HG03558 (cell line): ENCODE results near the gene USP40.

Source experiments
- ATAC-seq: cut with Tn5 transposase; IDR thresholded peaks from one replicate; pipeline ENCODE4 v1.9.1; 2021; ENCODE audit warnings: moderate number of reproducible peaks; ENCODE audit not compliant: unreplicated experiment; ENCODE audit errors: extremely low read depth

The USP40 gene

DNA sequence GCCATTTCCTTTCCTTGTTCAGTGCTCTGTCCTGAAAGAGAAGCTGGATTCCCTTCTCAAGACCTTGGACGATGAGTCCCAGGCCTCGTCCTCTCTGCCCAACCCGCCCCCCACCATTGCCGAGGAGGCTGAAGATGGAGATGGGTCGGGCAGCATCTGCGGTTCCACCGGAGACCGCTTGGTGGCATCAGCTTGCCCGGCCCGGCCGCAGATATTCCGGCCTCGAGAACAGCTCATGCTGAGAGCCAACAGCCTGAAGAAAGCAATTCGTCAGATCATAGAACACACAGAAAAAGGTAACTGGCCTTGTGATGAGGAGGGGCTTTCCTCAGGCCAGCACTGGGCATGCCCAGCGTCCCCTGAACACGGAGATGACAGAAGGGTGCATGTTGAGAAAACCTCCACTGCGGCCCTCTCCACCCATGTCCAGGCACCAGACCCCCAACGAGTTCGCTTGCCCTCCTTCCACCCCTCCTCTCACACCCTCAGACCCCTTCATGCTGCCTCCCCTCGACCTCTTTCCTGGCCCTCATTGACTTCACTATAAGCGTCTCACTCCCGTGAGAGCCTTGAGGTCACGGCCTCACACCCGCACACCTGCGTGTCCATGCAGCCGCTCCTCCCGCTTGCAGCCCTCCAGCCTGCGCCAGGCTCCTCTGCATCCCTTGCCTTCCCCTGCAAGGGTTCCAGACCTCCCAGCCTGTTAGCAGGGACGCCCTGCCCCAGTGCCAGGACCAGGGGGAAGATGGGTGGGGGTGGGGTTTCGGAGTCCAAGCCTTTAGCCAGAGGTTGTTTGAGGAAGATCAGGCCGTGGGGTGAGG lies 117.3 kb downstream of the USP40 start:
- ATAC-seq = no peak

DNA sequence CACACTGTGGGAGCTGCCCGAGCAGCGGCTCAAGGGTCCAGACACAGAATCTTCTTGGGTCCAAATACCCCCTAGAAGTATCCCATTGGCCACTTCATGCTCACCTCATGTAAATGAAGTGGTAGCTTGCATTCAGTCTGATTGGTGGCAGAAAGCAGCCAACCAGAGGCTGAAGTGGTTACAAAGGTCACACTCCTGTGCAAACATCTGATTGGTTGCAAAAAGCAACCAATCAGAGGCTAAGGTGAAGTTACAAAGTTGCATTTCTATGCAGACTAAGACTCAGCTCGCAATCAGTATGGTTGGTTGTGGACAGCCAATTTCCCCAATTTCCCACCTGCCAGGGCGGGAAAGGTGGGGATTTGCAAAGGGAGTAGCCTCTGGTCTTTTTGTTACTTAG lies 118.0 kb downstream of the USP40 start:
- ATAC-seq = no peak

DNA sequence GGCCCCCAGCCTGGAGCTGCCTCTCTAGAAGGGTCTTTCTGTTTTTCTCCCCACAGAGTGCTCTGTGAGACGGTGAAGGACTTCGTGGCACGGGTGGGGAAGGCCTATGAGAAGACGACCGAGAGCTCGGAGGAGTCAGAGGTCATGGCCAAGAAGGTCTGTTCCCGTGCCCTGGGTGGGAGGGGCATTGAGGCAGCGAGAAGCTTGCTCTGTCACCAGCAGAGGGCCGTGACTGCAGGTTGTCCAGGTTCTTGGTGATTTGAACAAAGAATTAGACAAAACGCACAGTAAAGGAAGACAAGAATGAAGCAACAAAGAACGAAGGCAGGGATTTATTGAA lies 118.4 kb downstream of the USP40 start:
- no peak for ATAC-seq

DNA sequence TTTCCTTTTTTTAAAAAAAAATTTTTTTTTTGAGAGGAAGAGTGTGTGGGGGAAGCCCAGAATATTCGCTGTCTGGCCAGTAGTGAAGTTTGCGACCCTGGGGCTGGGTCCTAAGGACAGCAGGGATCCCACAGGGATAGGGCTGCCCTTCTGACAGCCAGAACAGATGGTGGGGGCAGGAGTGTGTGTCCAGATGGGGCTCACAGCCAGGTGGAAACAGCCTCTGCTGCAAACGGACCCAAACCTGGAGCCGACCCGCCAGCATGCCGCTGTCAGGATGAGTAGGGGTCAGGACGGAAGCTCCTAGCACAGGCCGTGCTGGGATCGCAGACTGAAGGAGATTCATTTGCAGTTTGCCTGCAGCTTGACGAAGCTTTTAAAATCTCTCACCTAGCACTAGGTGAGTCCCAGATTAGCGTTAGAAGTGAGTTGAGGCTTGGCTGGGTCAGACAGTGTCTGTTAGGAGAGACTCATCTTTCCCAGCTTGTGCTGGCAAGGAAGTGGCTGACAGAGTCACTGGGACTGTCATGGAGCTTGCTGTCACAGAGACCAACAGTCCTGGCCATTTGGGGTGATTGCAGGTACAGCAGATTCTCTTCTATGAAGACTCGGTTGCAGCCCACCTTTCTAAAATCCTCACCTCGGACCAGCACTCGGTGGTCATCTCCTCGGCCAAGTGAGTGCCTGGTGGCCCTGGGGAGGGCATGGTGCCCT lies 118.9 kb downstream of the USP40 start:
- ATAC-seq = no peak

DNA sequence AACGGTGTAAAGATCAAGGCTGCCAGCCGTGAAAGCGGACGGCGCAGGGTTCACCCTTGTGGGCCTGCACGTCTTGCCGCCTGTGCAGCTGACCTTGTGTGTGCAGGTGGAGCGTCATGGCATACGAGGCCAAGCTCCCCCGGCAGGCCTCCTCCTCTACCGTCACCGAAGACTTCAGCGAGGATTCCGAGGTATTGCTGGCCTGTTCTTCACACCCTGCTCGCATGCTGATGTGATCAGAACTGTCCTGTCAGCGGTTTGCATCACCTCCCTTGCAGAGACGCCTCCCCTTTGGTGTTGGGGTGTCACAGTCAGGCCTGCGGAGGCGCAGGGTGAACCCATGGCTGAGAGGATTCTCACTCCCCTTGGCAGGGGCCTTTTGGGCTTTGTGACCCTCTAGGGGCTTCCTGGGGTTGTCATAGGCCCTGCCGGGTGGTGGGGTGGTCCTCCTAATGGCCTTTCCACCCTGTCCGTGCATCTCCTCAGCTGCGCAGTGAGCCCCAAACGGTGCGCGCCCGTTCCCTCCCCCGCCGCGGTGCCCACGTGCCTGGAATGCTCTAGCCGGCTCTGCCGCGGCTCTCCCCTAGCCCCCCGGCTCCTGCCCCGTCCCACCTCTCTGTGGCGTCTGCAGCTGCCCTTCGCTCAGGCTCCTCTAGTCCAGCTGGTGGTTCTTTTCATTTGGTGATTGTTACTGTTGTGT lies 119.8 kb downstream of the USP40 start:
- no peak for ATAC-seq

DNA sequence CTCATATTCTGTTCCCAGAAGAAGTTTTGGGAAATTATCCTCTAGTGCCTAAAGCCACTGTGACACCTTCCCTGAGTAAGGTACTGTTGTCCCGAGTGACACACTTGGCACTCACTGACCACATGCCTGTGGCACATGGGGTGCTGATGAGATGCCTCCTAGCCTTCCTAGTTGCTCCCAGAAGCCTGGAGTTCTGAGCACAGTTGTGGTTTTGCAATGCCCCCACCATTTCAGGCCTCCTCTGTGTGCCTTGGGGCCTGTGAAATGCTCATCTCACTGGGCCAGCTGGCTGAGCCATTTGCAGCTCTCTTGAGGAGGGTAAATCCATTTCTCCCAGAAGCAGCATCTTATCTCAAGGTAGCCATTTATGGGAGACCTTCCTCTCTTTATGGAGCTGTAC lies 120.5 kb downstream of the USP40 start:
- no peak for ATAC-seq

DNA sequence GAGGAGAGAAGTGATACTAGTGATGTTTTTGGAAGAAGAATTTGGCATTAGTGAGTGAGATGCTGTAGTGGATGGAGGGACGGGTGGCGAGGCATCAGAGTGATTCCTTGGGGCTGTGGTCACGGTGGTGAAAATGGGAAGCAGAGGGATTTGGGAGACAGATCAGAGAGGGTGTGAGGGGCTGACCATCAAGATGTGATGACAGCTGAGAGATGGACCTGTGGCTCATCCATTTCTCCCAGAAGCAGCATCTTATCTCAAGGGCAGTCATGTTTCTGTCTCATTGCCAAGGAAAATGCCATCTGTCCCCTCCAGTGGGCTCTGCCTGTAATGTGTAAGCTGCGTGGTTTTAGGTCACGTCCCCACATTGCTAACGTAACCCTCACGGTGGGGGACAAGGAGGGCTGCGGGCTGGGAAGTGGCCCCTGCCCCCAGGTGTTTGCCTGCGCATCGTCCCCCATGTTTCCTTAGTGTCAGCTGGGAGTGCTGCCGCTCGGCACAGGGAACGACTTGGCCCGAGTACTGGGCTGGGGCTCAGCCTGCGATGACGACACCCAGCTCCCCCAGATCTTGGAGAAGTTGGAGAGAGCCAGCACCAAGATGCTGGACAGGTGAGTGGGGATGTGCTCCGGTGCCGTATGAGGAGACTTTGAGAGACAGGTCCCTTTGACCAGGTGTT lies 121.3 kb downstream of the USP40 start:
- no peak for ATAC-seq

DNA sequence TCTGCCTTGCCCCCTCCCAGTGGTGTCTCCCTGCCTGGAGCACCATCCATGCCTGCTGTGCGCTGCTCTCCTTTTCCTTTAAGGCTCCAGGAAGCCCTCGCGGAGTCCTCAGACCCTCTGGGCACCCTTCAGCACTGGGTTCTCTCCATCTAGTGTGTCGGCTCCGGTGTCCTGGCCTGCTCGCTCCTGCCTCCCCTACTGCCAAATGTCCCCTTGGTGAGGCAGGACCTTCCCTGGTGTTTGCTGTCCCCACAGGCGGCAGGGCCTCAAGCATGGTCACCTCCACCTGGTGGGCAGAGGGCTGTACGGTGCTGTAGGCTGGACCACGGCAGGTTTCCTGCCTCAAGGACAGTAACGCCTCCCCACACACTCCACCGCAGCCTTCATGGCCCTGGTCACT lies 122.1 kb downstream of the USP40 start:
- no peak for ATAC-seq

DNA sequence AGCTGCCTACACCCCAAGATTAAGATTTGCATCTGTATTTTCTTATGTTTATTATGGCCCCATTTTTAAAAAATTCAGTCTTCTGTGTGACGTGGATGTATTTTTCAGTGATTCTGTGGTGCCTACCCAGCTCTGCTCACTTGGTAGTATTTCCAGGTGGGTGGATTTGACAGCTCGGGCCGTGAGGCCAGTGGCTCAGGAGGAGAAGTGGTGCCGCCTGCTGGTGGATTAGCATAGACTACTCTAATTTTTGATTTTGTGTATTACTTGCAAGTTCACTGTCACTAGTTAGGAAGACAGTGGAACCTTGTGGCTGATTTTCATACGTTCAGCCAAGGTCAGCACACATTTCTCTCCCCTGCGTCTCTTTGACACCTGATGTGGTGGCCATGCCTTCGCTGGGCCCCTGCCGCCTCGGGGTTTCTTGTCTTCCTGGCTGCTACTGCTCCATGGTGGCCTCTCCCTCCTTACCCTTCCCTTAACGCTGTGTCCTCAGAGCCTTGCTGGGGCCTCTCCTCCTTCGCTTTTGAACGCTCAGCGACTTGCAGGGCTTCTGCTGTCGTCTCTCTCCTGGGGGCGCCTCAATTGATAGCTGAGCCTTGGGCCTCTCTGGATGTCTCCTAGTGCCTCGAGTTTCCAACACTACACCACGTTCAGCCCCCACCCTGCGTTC lies 122.9 kb downstream of the USP40 start:
- no peak for ATAC-seq

DNA sequence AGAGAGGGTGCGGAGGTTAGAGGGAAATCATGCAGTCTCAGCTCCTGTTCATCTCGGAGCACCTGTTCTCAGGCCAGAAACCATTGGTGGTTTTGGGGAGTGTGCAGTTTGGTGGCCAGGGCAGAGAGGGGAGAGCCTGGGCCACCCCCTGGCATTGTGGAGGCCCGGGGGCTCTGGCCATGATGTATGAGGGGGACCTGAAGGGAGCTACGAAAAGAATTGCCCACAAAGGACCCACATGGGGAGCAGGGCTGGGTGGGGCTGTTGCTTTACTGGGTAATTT lies 124.6 kb downstream of the USP40 start:
- no peak for ATAC-seq

DNA sequence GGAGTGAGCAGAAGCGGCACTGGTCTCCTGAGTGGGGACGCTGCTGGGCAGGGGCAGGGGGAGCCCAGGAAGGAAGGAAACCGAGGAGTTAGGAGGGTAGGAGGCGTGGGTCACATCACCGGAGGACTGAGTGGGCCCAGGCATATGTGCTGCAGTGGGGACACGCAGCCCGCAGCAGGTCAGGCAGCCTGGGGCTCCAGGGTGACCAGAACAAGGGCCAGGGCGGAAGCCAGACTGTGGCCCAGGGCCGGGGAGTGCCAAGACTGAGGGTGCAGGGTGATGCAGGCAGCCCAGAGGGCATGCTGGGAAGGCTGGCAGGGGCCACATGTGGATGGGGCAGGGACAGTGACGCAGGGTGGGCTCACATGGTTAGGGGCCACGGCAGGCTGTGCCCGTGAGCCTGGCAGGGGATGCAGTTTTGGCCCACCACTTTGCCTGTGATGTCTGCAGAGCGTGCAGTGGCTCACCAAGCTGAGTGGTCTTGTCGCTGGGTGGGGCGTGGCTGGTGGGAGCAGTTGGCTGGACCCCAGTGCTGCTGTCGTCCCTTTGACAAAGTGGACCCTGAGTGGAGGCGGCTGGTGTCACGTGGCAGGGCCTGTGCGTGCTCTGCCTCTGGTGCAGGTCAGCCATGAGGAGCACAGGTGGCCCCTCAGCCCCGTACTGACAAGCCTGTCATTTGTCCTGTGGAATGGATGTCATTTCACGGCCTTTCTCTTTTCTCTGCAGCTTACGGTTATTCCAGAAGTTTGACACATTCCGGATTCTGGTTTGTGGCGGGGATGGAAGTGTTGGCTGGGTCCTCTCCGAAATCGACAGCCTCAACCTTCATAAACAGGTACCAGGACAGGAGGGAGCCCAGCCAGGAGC lies 125.2 kb downstream of the USP40 start:
- no peak for ATAC-seq

DNA sequence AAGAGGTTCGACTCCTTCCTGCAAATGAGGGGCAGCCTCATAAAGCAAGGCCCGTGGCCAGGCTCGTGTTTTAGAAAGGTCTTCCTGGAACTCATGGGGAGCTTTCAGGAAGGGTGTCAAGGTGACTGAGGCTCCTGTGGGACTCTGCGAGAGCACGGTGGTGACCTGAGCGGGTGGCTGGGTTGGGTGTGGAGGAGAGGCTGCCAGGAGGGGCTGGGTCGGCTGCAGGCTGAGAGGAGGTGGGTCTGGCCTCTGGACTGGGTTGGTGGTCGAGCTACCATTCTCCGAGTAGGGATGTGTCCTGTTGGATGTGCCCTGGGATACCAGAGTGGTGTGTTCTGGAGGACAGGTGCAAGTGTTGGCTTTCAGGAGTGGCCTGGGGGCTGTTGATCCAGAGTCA lies 125.9 kb downstream of the USP40 start:
- no peak for ATAC-seq

DNA sequence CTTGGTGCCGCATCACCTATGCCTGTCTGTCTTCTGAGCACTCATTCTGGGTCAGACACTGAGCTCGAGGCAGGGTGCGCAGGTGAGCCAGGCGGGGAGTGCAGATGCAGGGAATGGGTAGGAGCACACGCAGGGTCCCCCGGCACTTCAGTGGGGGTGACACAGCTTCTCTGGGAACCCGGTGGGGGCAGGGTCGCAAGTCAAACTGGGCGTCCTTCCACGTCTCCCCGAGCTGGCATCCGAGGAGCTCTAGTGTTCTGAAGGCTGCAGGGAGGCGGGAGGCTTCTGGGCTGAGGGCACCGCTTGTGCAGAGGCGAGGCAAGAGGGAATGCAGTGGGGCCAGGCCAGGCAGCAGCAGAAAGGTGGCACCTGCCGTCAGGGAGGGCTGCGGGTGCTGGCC lies 126.3 kb downstream of the USP40 start:
- ATAC-seq = no peak

DNA sequence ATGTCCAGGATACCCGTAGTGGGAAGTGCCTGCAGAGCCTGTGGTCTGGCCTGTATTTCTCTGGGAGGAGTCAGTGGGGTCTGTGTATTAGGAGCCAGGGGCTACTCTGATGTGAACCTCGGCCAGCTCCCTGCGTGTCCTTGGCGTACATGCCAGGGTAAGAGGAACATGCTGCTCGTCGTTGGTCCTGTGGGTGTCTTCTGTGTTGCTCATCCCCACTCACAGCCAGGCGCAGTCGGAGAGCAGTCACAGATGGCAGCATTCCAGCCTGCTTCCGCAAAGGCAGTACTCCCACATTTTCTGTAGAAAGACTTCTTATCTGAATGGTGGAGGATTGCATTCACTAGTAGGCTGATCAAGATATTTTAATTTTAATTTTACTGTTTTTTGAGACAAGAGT lies 127.4 kb downstream of the USP40 start:
- no peak for ATAC-seq

DNA sequence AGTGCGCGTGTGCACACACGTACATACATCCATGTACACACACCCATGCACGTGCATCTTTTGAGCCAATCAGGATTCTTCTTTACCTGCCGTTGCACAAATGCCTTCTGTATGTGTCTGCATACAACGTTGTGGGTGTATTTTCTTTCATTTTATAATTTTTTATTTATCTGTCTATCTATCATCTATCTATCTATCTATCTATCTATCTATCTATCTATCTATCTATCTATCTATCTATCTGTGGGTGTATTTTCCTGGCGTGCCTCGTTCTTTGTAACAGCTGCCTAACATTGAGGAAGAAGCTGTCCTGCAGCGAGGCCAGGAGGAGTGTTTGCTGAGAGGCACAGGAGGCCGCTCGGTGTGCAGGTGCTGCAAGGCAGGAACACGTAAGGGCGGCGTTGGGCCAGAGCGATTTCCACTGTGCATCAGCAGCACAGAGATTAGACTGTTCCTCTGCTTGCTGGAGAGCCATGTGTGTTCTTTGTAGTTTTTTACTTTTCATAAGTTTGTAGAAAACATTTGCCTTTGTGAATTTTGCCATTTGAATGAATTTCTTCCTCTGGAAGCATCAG lies 127.9 kb downstream of the USP40 start:
- no peak for ATAC-seq

DNA sequence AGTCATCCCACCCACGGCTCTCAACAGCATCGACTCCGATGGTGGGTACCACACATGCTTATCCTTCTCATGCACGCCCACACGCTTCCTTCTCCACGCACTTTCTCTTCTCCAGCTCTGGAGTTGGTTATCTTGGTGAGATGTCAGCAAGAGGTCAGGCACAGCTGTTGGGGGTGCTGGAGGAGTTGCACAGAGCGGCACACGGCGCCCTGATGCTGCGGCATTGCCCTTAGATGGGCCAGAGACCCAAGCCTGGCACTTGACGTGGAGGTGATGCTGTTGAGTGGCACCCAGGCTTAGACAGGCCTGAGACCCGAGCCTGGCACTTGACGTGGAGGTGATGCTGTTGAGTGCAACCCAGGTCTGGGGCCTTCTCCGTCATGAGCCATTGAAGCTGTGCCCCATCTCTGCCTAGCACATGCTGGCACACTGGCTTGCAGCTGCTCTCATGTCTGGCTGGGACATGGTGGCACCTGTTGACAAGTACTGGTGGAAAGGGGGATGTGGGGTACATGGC lies 129.1 kb downstream of the USP40 start:
- ATAC-seq = no peak

DNA sequence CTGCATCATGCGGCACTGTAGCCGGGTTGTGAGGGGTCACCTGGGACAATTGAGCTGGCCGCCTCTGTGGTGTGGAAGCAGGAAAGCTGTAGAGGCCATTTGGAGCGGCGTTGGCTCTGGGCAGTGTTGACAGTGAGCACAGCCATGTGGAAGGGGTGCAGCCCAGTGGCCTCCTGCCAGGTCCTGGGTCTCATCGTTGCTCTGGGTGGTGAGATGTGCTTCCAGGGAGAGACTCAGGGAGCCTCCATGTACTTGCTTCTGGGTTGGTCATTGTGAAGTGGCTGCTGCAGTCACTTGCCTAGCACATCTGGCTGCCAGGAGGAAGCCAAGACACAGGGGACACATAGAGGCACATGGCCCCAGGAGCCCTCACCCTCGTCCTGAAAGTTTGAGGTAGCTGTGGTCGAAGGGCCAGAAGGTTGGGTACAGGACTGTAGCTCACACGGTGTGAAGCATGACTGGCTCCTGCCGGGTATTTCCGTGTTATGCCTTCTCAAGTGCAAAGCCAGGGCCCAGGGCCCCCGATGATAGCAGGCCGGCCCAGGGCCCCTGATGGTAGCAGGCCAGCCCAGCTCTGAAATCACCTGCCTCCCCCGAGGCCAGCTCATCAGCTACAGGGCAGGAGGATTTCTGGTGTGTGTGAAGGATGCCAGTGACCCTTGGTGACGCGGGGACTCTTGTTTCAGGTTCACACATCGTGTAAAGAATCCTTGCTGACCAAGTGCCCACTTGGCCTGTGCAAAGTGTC lies 129.7 kb downstream of the USP40 start:
- no peak for ATAC-seq

DNA sequence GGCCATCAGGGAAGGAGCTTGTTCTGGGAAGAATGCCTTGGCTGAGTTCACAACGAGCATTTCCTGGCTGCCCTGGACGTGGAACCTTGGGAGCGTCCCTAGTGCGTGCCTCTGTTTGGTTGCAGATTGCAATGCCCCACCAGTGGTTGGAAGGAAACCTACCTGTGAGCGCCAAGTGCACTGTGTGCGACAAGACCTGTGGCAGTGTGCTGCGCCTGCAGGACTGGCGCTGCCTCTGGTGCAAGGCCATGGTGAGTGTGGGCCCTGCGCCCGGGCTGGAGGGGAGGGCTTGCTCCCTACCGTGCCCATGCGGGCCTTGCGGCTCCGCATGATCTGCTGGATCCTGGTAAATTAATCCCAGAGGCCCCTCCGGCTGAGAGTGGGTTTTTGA lies 130.4 kb downstream of the USP40 start:
- ATAC-seq = no peak
